D721Med (cell line): Measurements from ENCODE around the gene C6orf89.
A peak's percentile ranks its signal among the peaks of the same experiment; 100 is the strongest.

Experiments used
- DNase-seq: peaks from one replicate; pipeline ENCODE4 v3.0.0; 2011; ENCODE audit warnings: low spot score; ENCODE audit not compliant: insufficient read length
- FAIRE-seq: peaks from 2 replicates; lab custom pipeline; 2011; peaks lifted over from hg19 to GRCh38; lab: Jason Lieb, UNC
- TF ChIP-seq, protein P1 (sequence below): IDR thresholded peaks from 2 replicates; pipeline ENCODE4 v1.5.1; 2012; ENCODE audit warnings: mild to moderate bottlenecking, control low read depth; ENCODE audit not compliant: insufficient read depth; ENCODE audit errors: missing control alignments

C6orf89 gene, protein sequence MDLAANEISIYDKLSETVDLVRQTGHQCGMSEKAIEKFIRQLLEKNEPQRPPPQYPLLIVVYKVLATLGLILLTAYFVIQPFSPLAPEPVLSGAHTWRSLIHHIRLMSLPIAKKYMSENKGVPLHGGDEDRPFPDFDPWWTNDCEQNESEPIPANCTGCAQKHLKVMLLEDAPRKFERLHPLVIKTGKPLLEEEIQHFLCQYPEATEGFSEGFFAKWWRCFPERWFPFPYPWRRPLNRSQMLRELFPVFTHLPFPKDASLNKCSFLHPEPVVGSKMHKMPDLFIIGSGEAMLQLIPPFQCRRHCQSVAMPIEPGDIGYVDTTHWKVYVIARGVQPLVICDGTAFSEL

DNA sequence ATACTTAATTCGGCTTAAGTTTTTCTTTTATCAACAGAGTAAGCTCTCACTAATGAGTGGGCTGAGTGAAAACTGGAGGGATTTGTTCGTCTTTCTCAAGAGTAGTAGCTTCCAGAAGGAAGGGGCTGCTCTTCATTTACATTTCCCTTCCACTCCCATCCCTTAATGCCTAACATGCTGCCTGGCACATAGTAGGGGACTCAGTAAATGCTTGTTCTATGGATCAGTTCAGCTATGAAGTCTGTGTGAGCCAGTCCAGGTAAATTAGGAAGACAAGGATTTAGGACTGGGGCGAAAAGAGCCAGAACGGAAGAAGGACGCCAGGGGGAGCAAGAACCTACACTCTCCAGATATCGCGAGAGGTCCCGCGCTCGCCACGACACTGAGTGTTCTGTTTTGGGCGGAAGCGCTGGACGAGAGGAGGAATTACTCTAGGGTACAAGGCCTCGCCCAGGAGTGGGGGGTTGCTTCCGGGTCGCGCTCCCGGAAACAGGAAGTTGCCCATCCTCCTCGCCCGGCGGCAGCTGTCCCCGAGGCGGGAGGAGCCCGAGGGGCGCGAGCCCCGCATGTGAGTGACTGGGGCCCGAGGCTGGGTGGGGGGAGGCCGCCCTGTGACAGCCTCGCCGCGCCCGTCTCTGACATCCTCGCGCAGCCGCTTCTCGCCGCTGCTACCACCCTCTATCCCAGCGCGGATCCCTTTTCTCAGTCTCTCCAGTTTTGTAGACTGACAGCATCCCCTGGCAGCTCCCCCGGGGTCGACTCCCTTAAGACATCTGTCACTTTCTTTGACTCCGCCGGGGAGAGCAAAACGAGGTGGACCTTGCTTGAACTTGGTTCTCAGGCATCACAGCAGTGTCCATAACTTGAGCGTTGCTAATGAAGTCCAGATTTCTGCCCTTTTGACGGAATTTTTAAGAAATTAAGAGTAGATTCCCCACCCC lies at the start of gene C6orf89:
C6orf89 (plus strand) TSS at position 492 of the 941 bp plus-strand sequence. CDS start 13,493 bp downstream, outside the sequence.
- TF ChIP-seq, protein P1, sequence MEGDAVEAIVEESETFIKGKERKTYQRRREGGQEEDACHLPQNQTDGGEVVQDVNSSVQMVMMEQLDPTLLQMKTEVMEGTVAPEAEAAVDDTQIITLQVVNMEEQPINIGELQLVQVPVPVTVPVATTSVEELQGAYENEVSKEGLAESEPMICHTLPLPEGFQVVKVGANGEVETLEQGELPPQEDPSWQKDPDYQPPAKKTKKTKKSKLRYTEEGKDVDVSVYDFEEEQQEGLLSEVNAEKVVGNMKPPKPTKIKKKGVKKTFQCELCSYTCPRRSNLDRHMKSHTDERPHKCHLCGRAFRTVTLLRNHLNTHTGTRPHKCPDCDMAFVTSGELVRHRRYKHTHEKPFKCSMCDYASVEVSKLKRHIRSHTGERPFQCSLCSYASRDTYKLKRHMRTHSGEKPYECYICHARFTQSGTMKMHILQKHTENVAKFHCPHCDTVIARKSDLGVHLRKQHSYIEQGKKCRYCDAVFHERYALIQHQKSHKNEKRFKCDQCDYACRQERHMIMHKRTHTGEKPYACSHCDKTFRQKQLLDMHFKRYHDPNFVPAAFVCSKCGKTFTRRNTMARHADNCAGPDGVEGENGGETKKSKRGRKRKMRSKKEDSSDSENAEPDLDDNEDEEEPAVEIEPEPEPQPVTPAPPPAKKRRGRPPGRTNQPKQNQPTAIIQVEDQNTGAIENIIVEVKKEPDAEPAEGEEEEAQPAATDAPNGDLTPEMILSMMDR = peak; percentile 83
- FAIRE-seq = no peak
- peak; percentile 50 for DNase-seq

DNA sequence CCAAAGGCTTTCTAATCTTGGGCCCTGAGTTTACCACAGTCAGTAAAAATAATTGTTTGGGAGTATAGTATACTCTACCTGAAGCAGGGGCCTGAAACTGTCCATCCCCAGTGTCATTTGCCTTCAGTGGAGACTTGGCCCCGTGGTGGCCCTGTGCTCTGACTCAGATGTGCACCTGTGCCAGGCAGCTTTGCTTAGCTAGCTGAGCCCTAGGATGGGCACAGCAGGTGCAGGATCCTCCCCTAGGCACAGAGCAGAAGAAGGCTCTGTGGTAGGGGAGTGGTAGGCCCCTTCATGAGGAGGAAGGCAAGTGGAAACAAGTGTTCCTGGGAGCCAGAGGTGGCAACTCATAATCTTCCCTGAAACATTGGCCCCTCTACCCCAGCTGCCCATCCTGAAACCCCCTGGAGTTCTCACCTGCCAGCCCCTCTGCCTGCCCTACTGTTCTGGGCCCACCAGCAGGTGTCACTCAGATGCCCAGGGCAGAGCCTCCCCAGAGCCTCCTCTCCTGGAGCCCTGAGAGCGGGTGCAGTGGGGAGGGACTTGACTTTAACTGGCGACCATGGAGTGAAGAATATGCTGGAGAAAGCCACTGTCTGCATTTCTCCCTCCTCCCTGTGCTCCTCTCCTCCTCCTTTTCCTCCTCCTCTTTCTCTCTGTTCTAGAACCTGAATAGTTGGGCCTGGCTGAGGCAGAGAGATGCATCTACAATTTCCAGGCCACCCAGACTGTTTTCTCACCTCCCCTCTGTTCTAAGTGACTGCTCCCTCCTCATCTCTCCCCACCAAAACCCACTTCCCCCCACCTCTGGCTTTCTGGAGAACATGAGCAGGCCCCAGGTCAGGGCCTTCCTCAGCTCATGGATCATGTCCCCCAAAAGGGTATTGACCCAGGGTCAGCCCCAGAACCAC lies 49.4 kb upstream of the C6orf89 start:
- TF ChIP-seq, protein P1 = no peak
- DNase-seq (no peak), FAIRE-seq (no peak)

DNA sequence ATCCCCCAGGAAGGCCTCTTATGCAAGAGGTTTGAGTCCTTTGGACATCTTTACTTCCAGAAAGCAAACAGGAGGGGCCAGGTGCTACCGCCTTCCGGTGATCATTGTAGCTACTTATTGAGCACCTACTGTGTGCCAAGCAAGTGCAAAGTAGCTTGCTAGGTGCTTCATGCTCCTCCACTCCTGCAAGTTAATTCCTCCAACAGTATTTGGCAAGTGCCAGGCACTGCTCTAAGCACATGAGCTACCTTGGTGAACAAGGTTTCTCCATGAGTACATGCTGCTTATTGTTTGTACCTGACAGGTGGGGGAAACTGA lies 48.8 kb upstream of the C6orf89 start:
- FAIRE-seq (no peak), DNase-seq (no peak)
- TF ChIP-seq, protein P1 = no peak

DNA sequence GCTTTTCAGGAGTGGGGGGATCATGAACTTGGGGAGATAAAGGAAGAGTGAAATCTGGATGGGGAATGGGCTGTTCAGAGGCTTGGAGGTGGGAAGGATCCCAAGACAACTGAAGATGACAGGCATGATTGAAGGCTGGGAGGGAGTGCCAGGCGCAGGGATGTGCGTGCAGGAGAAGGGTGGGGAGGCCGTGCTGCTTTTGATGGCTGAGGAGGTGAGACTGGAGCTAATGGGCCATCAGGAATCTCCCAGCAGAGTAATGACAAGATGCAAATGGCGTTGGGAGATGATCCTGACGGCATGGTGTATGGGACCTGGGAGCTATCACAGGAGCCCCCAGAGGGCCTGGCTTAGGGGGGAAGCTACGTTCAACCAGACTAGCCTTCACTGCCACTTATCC lies 48.1 kb upstream of the C6orf89 start:
- DNase-seq (no peak), FAIRE-seq (no peak)
- TF ChIP-seq, protein P1 = no peak

DNA sequence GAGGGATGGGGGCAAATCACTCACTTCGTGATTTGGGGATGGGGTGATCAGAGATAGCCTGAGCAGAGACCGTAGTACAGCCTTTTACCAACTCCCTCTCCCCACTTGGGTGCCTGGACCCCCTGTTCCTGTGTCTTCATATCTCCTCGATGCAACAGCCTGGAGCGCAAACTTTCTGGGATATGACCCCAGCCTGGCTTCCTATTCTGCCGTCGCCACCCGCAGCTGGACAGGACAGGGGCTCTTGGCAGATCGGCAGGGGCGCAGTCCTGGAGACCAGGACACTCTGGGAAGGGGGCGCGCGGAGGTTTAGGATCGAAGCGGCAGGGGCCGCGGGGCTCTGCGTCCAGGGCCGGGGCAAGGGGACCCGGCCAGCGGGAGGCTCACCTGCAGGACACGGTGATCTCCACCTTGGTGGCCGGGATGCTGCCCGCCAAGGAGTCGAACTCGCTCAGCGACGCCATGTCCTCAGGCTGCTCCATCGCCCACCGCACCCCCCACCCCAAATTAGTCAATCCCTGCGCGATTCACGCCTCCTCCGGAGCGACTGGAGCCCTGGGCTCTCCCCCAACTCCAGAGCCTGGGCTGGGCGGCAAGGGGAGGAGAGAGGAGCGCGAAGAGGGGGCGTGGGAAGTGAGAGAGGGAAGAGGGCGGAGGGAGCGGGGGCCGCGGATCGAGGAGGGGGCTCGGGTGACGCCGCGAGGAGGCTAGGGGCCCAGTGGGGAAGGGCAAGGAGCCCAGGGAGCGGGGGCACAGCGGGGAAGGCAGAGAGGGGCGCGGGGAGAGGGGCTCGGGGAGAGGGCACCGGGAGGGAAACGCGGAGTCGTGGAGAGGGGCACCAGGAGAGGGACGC lies 46.6 kb upstream of the C6orf89 start, which contains the start of gene CPNE5:
CPNE5 (minus strand) TSS at position 549 of the 853 bp plus-strand sequence; CDS start at position 482, 67 bp downstream.
- FAIRE-seq = no peak
- TF ChIP-seq, protein P1 = no peak

More for the DNA sequence above, 46.6 kb upstream of the C6orf89 start, which contains the start of gene CPNE5:
- DNase-seq = peak; percentile 55
